SK-N-SH treated with all-trans-retinoic acid at 6 μM for 48 hours (cell line): ENCODE measurements around the gene ZNF175.

Experiments
- ARNTL ChIP-seq: fragments of 450-650 bp; formaldehyde crosslinking; IDR thresholded peaks from 2 replicates; pipeline ENCODE4 v1.5.0; 2020; ENCODE audit warnings: low read depth, mild to moderate bottlenecking, moderate library complexity, borderline replicate concordance
- CSDC2 ChIP-seq: fragments of 250-450 bp; sonication (Bioruptor Pico); IDR thresholded peaks from 2 replicates; pipeline ENCODE4 v1.5.0; 2020; ENCODE audit warnings: mild to moderate bottlenecking, moderate library complexity
- ESRRG ChIP-seq: fragments of 250-450 bp; sonication (Bioruptor Pico); IDR thresholded peaks from 2 replicates; pipeline ENCODE4 v1.6.1; 2021; ENCODE audit warnings: mild to moderate bottlenecking
- GLIS3 ChIP-seq: fragments of 250-450 bp; sonication (Bioruptor Pico); IDR thresholded peaks from 2 replicates; pipeline ENCODE4 v1.5.0; 2020; ENCODE audit warnings: mild to moderate bottlenecking, moderate library complexity
- PATZ1 ChIP-seq: fragments of 250-450 bp; sonication (Bioruptor Pico); IDR thresholded peaks from 2 replicates; pipeline ENCODE4 v1.8.0; 2020; ENCODE audit warnings: mild to moderate bottlenecking, moderate library complexity, borderline replicate concordance
- PPARA ChIP-seq: fragments of 250-450 bp; sonication (Bioruptor Pico); IDR thresholded peaks from 2 replicates; pipeline ENCODE4 v1.5.0; 2020; ENCODE audit warnings: mild to moderate bottlenecking, borderline replicate concordance
- RARB ChIP-seq: fragments of 250-450 bp; sonication (Bioruptor Pico); IDR thresholded peaks from 2 replicates; pipeline ENCODE4 v1.8.0; 2021; ENCODE audit warnings: mild to moderate bottlenecking, moderate library complexity
- SNAI2 ChIP-seq: fragments of 250-450 bp; sonication (Bioruptor Pico); IDR thresholded peaks from 2 replicates; pipeline ENCODE4 v1.5.0; 2020; ENCODE audit warnings: mild to moderate bottlenecking, moderate library complexity
- ZFP30 ChIP-seq: fragments of 450-650 bp; formaldehyde crosslinking; IDR thresholded peaks from 2 replicates; pipeline ENCODE4 v1.5.0; 2022; ENCODE audit warnings: mild to moderate bottlenecking, moderate library complexity
- ZNF565 ChIP-seq: fragments of 450-650 bp; formaldehyde crosslinking; conservative IDR thresholded peaks from 2 replicates; pipeline ENCODE4 v1.5.0; 2020; ENCODE audit warnings: low read depth, mild to moderate bottlenecking, moderate library complexity
- ZNF70 ChIP-seq: fragments of 450-650 bp; formaldehyde crosslinking; IDR thresholded peaks from 2 replicates; pipeline ENCODE4 v1.5.0; 2020; ENCODE audit warnings: mild to moderate bottlenecking, moderate library complexity
- ZNF8 ChIP-seq: fragments of 450-650 bp; formaldehyde crosslinking; IDR thresholded peaks from 2 replicates; pipeline ENCODE4 v1.5.0; 2020; ENCODE audit warnings: mild to moderate bottlenecking, moderate library complexity

GRCh38 chr19:51550848-51551672 is 20.0 kb upstream of the ZNF175 start:
- TF ChIP-seq PPARA (no peak), ZNF8 (CRISPR knock-in tag) (no peak), PATZ1 (CRISPR knock-in tag) (no peak), ARNTL (no peak), CSDC2 (CRISPR knock-in tag) (no peak), ZNF70 (CRISPR knock-in tag) (no peak), ESRRG (CRISPR knock-in tag) (no peak), RARB (CRISPR knock-in tag) (no peak), ZFP30 (CRISPR knock-in tag) (no peak), ZNF565 (CRISPR knock-in tag) (no peak), SNAI2 (no peak), GLIS3 (CRISPR knock-in tag) (no peak)
